Right renal pelvis (tissue), 4 donors: ENCODE results near the gene LPAR1. TPM values are rescaled to one million over a fixed set of nuclear protein-coding genes. Genes with fewer than 3 reads are reported as not detected.

Experiments
- DNase-seq, 4 donors: peaks; one replicate each; pipeline ENCODE4 v3.0.0-alpha.2; 2013; ENCODE audit warnings: low read depth in 4 of 4, low spot score in 3 of 4, missing footprints in 1 of 4
- polyA plus RNA-seq, 4 donors: library from polyadenylated mRNA; unstranded; fragments of 120-200 nt; gene quantifications; one replicate each; pipeline ENCODE4 v1.2.1, GENCODE V29; 2013; ENCODE audit not compliant: insufficient read length in 4 of 4

The LPAR1 gene
- polyA plus RNA-seq, 4 donors, result 27.4 to 31.0 (median 28.1) TPM

GRCh38 chr9:111039231-111039906, 1.1 kb upstream of the LPAR1 start:
- peak in 2 of 4 donors; percentile 21 to 22 for DNase-seq

- peak in 3 of 4 donors; percentile 33 to 50 (median 47) for DNase-seq
These were observed 451 bp downstream of the LPAR1 start for GRCh38 chr9:111037708-111038330.

- peak in 2 of 4 donors; percentile 31 to 43 for DNase-seq
These were observed 938 bp downstream of the LPAR1 start for GRCh38 chr9:111037356-111037707.

- peak in 1 of 4 donors; percentile 5 for DNase-seq
These were observed 1.3 kb downstream of the LPAR1 start for GRCh38 chr9:111036946-111037345.

- peak in 2 of 4 donors; percentile 13 to 19 for DNase-seq
These were observed 1.9 kb downstream of the LPAR1 start for GRCh38 chr9:111036429-111036789.

GRCh38 chr9:111035543-111036428, 2.5 kb downstream of the LPAR1 start:
- DNase-seq, result no peak

- no peak for DNase-seq
These were observed 3.3 kb downstream of the LPAR1 start for GRCh38 chr9:111034898-111035539.

GRCh38 chr9:111034170-111034897, 3.9 kb downstream of the LPAR1 start:
- DNase-seq, result no peak

GRCh38 chr9:111030492-111030891, 7.8 kb downstream of the LPAR1 start:
- DNase-seq, result no peak

GRCh38 chr9:111029260-111029659, 9.0 kb downstream of the LPAR1 start:
- DNase-seq, result no peak

GRCh38 chr9:111027798-111028197, 10.5 kb downstream of the LPAR1 start:
- no peak for DNase-seq

GRCh38 chr9:111023128-111023527, 15.1 kb downstream of the LPAR1 start:
- DNase-seq, result no peak

- no peak for DNase-seq
These were observed 17.7 kb downstream of the LPAR1 start for GRCh38 chr9:111020594-111020993.

- no peak for DNase-seq
These were observed 21.7 kb downstream of the LPAR1 start for GRCh38 chr9:111016426-111017045.

- DNase-seq, result no peak
These were observed 22.3 kb downstream of the LPAR1 start for GRCh38 chr9:111016016-111016415.

GRCh38 chr9:111013707-111014106, 24.6 kb downstream of the LPAR1 start:
- no peak for DNase-seq

GRCh38 chr9:111013250-111013649, 25.0 kb downstream of the LPAR1 start:
- no peak for DNase-seq

- no peak for DNase-seq
These were observed 29.9 kb downstream of the LPAR1 start for GRCh38 chr9:111008158-111009075.
